ENCODE results near the gene RNU1-4. TPM values are rescaled to one million over a fixed set of nuclear protein-coding genes. Genes with fewer than 3 reads are reported as not detected.
"Not testable (repeated sequence)": the region's sequence is repeated elsewhere in the genome, so short reads cannot be mapped to it uniquely, and the experiment has no call there.

The RNU1-4 gene
- total RNA-seq, 1 experiment from 2014 or later, result under 0.01 TPM

DNA sequence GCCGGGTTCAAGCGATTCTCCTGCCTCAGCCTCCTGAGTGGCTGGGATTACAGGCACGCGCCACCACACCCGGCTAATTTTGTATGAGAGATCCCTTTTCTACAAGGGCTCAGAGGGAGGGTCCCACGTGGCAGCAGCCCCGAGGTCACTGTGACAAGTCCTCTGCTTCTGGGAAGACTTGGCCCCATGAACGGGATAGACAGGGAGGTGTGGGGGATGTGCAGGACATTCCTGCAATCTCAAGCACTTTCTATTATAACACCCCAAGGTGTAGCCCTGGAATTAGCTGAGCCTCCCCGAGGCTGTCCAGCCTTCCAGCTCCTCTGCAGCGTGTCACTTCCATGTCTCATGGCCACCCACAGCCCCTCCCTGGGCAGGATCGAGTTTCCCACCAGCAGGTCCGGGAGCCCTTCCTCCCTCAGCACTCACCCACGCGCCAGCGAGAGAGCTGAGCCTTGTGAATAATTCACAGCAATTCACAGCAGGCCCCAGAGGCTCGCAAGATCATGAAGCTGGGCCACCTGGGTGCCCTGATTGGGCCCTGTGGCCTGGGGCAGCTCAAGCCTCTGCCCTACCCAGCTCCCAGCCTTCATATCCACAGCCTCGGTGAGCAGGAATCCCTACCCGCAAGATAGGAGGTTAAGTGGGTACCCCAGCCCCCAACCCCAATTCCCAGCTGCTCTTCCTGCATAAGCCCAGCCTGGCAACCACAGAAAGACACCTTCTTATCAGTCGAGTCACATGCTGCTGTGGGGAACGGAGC lies 22.8 kb upstream of the RNU1-4 start:
- Histone ChIP-seq H3K4me1 (replicated peaks) (no peaks in the 10 kb centered on the region), H3K27me3 (replicated peaks) (peaks cover 16% of the 10 kb centered on the region), H3K4me3 (no peak overlapping the region), H3K9me3 (replicated peaks) (no peaks in the 10 kb centered on the region), H3K27ac (no peak overlapping the region), H3K36me3 (no peaks in the 10 kb centered on the region)
- peak in 1 of 2 experiments; percentile 63 for DNase-seq (ENCODE audit: low read depth in 1 of 2, low spot score in 2 of 2)

DNA sequence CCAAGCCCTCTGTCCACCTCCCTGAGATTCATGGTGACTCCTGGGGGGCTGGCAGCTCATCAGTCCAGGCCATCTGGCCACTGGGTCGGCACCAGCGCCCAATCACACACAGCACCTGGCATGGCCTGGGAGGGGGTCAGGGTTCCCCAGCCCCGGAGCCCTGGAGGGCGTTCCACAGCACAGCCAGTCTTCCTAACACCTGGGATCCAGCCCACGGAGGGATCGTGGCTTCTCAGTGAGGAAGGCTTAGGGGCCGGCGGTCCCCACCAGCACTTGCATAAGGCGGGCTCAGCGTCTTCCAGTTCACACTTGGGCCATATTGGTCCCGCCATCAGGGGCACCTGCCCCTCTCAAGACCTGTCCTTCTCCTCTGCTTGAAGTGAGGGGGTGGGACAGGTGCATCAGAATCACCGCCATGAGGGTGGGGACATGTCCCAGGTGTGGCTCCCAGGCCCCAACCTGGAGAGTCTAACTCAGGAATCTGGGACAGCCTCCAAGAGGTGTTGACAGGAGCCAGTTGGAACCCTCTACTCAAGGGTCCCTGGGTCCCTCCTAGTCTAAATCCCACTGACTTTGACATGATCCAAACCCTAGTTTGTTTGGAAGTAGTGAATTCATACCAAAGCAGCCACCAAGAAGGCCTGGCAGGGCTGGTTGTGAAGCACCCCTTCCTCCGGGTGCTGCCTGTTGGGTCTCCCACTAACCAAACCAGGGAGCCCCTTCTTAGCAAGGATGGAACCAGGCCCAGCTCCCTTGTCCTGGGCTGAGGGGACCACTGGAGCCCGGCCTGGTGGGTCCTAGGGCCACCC lies 22.0 kb upstream of the RNU1-4 start:
- not testable (repeated sequence) for H3K9me3 ChIP-seq (replicated peaks); H3K36me3 ChIP-seq; H3K4me3 ChIP-seq; H3K27ac ChIP-seq; H3K4me1 ChIP-seq (replicated peaks)
- peak in 1 of 2 experiments; percentile 67 for DNase-seq (ENCODE audit: low read depth in 1 of 2, low spot score in 2 of 2)
- peaks cover 16% of the 10 kb centered on the region for H3K27me3 ChIP-seq (replicated peaks)

DNA sequence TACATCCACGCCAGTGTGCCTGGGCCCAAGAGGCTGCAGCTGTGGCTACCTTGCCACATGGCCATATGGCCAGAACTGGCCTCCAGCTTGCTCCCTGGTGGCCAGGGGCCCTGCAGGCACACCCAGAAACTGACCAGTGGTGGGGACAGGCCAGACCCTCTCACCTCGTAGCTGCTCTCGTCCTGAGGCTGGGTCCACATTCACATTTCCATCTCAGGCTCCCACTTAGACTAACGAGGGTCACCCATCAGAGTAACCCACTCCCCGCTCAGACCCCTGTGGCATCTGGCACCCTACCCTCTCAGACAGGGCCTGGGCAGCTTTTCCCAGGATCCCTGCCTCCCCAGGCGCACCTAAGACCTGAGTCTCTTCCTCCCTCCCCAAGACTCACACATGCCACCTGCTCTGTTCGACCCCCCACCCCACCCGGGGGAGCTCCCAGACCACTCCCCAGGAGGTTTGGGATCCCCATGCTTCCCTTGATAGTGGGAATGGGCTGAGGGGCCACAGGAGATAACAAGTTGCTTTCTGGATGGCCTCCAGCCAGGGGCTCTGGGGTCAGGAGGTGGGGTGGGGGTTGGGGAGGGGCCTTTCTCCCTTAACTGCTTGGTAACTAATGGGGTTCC lies 21.3 kb upstream of the RNU1-4 start:
- Histone ChIP-seq H3K9me3 (replicated peaks) (no peaks in the 10 kb centered on the region), H3K4me3 (no peak overlapping the region), H3K27ac (no peak overlapping the region), H3K4me1 (replicated peaks) (no peaks in the 10 kb centered on the region), H3K27me3 (replicated peaks) (peaks cover 16% of the 10 kb centered on the region), H3K36me3 (no peaks in the 10 kb centered on the region)
- peak in 1 of 2 experiments; percentile 61 for DNase-seq (ENCODE audit: low read depth in 1 of 2, low spot score in 2 of 2)

DNA sequence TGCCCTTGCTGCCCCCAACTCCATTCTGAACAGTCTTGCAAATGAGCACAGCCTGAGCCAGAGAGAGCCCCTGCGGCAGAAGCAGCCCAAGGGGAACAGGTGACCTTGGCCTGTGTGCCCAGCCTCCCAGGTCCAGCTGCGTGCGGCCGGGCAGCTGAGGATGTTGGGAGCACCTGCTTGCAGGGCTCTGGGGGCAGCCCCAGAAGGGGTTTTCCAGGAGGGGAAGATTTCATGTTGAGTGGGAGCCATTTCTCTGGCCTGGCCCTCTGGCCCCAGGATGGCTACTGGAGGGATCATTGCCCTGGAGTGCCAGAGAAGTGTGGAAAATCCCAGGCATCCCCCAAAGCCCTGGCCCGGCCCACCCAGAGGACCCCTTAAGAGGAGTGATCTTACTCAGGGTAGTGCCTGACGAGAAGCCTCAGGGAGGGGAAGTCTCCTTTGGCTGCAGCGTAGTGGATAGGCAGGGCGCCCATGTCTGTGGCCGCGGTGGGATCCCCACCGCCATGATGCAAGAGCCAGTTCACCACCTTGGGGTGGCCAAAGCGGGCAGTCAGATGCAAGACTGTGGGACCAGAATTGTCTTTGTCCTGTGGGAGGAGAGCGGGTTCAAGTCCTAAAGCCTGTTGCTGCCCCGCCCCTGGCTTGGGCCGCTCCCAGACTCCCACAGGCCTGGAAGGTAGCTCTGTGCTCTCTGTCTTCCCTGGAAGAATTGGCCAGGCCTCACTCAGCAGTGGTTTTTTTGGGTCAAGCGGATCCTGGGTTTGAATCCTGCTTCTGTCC lies 20.6 kb upstream of the RNU1-4 start:
- Histone ChIP-seq H3K4me3 (no peak overlapping the region), H3K27me3 (replicated peaks) (peaks cover 22% of the 10 kb centered on the region), H3K9me3 (replicated peaks) (no peaks in the 10 kb centered on the region), H3K4me1 (replicated peaks) (no peaks in the 10 kb centered on the region), H3K27ac (no peak overlapping the region), H3K36me3 (no peaks in the 10 kb centered on the region)
- peak in 1 of 2 experiments; percentile 61 for DNase-seq (ENCODE audit: low read depth in 1 of 2, low spot score in 2 of 2)

DNA sequence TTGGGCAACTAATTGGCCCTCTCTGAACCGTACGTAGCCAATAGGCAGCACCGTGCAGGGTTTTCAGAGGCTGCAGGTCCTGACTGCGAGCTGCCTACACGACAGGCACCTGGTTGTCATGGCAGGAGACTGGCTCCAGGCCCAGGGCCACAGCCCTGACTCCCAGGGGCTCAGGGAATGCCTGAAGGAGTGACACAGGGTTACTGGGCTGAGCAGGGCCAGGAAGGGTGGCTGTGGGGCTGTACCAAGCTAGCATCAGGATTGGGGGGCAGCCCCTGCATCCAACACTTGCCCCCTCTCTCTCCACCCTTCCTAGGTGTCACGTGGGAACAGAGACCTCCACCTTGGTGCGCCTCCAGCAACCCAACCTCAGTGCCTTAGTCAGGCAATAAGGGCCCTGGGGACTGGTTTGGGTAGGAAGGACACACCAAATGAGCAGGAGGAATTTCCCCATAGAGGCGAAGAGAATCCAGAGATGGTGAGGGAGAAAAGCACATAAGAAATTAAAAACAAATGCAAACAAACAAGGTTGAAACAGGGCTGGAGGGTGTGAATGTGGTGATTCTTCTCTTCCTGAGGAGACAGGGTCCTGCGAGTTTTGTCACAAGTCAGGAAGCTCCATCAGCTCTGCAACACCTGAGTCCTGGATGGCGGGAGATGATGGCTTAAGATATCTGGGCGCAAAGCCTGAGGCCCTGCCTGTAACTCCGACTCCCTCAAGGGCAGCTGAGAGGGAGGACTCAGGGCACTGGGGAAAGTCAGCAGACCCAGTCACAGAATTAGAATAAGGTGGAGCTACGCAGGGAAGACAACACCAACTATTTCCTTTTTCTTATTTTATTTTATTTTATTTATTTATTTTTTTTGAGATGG lies 19.7 kb upstream of the RNU1-4 start:
- Histone ChIP-seq H3K27ac (no peak overlapping the region), H3K27me3 (replicated peaks) (peaks cover 28% of the 10 kb centered on the region), H3K4me1 (replicated peaks) (no peaks in the 10 kb centered on the region), H3K36me3 (no peaks in the 10 kb centered on the region), H3K9me3 (replicated peaks) (no peaks in the 10 kb centered on the region), H3K4me3 (no peak overlapping the region)
- DNase-seq (ENCODE audit: low read depth in 1 of 2, low spot score in 2 of 2), result peak in 1 of 2 experiments; percentile 51

DNA sequence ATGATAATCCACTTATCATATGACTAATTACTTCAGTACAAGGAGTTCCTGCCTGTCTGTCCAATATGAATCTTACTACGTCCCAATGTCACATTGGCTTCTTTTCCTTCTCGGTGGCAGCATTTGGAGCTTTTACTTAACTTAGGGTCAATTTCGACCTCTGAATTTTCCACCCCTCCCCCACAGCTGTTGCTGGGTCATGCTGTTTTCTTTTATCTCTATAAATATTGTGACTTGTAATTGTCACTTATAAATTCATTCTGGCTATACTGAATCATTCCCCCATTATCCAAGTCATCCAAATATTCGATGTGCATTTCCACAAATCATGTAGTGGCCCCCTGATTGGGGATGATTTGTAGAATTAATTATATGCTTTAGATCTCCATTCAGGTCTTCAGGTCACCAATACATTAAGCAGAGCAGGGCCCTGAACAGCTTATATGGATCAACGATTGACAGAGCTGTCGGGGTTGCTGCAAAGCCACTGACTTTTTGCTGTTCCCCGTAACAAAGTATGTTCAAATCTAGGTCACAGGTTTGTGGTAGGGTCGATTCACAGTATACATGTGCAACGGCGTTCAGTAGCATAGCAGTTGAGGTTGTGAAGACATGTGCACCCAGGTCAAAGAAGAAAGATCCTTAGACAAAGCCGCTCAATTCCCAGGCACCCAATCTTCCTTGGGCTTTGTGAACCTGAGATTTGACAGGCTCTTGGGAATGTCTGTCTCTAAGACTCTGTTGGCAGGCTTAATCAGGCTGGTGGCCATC lies 18.3 kb upstream of the RNU1-4 start:
- Histone ChIP-seq H3K4me3 (no peak overlapping the region), H3K9me3 (replicated peaks) (no peaks in the 10 kb centered on the region), H3K27me3 (replicated peaks) (peaks cover 27% of the 10 kb centered on the region), H3K36me3 (no peaks in the 10 kb centered on the region), H3K4me1 (replicated peaks) (no peaks in the 10 kb centered on the region), H3K27ac (no peak overlapping the region)
- peak in 1 of 2 experiments; percentile 46 for DNase-seq (ENCODE audit: low read depth in 1 of 2, low spot score in 2 of 2)

DNA sequence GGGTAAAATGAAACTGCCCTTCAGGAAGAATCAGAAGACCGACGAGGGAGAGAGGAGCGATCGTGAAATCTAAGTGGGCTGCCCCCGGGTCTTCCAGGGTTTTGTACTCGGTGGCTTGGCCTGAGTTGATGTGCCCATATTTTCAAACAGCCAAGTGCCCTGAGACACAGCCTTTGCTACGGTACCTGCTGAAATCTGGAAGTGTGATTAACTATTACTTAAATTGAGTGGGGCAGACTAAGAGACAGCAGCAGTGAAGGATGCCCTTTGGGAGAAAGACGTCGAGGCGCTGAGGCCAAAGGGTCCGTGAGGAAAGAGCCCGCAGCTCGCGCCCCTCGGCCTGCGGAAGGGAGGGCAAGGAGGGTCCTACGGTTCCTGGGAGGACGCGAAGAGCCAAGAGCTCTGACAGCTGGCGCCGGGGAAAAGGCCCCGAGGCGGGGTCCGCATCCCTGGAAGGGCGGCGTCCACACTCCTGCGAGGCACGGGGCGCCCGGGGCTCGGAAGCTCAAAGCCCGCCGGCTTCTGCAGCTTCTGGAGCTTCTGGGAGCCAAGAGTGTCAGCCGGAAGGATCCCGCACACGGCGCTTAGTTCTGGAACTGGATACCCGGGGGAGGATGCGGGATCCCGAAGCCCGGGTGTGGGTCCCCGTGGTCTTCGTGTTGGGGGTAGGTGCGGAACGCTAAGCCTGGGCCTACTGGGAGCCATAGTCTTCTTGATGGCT lies 15.4 kb upstream of the RNU1-4 start:
- no peak overlapping the region for H3K27ac ChIP-seq
- H3K36me3 ChIP-seq, result no peaks in the 10 kb centered on the region
- peaks cover 21% of the 10 kb centered on the region for H3K27me3 ChIP-seq (replicated peaks)
- no peak overlapping the region for H3K4me3 ChIP-seq
- DNase-seq (ENCODE audit: low read depth in 1 of 2, low spot score in 2 of 2), result peak in 1 of 2 experiments; percentile 65
- H3K4me1 ChIP-seq (replicated peaks), result no peaks in the 10 kb centered on the region
- H3K9me3 ChIP-seq (replicated peaks), result no peaks in the 10 kb centered on the region

DNA sequence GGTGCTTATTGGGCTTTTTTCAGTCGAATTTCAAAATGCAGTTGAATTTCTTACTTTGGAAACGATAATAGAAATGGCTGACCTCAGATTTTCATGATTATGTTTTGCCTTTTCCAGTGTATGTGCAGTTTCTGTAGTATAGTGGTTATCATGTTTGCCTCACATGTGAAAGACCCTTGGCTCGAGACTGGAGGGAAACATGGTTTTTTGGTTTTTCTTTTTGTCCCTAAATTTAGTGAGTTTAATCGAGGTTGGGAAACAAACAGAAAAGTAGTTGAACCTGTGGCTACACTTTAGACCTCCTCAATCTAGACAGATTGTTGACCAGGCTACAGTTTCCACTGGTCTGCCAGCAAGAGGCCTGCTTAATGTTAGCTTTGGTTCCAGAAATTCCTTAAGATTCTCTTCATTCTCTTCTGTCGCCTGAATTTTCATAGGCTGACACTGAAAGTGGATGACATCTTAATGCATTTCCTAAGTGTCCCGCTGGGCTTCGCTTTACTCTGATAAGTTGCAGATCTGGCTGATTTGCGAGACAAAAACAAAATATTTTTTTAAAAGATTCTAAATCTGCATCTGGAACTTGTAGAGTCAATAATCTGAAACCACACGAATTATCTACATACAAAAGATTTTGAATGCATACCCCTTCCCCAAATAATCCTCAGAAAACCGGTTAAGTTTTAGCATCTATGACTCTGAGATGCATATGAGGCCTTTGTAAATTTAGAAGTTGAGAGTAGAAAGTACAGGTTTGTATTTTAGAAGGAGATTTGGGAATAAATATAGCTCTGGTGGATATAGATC lies 14.7 kb upstream of the RNU1-4 start:
- not testable (repeated sequence) for H3K4me1 ChIP-seq (replicated peaks); DNase-seq (ENCODE audit: low read depth in 1 of 2, low spot score in 2 of 2); H3K9me3 ChIP-seq (replicated peaks); H3K36me3 ChIP-seq; H3K27ac ChIP-seq; H3K4me3 ChIP-seq
- peaks cover 21% of the 10 kb centered on the region for H3K27me3 ChIP-seq (replicated peaks)

DNA sequence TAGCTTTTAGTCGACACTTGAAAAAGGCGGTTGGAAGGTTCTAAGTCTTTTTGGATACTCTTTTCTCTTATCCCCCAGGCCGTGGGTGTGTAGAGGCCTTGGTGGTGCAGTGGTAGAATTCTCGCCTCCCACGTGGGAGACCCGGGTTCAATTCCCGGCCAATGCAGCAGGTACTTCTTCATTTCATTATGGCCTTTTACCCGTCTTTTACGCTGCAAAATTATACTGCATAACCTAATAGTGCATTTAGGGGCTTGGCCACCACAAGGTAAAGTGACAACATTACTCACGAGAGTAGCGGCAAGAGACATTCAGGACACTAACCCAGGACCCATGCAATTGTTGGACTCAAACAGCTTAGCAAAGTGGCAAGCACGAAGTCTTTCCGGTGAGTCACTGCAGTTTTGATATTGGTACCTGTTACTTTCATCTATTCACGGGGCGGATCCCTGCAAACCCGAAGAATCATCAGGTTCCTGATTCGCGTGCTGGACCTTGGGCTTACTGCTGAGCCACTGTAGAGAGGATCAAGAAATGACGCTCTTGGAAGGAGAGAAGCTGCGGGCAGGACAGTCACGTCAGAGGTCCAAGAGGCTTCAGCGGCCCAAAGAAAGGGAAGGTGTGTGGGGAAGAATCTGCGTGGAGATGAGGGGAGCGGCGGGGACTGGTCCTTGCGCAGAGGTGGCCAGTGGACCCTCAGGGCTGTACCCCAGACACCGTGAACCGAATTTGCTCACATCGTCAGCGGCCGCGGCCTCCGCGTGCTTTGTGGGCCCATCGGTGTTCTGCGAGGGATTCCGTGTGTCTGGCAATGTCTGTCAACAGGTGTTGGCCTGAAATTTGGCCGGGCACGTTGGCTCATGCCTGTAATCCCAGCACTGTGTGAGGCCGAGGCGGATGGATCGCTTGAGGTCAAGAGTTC lies 12.9 kb upstream of the RNU1-4 start:
- H3K9me3 ChIP-seq (replicated peaks), result no peaks in the 10 kb centered on the region
- H3K27ac ChIP-seq, result no peak overlapping the region
- no peaks in the 10 kb centered on the region for H3K36me3 ChIP-seq
- no peak overlapping the region for H3K4me3 ChIP-seq
- H3K4me1 ChIP-seq (replicated peaks), result no peaks in the 10 kb centered on the region
- peaks cover 18% of the 10 kb centered on the region for H3K27me3 ChIP-seq (replicated peaks)
- peak; percentile 65 to 70 for DNase-seq (ENCODE audit: low read depth in 1 of 2, low spot score in 2 of 2)

DNA sequence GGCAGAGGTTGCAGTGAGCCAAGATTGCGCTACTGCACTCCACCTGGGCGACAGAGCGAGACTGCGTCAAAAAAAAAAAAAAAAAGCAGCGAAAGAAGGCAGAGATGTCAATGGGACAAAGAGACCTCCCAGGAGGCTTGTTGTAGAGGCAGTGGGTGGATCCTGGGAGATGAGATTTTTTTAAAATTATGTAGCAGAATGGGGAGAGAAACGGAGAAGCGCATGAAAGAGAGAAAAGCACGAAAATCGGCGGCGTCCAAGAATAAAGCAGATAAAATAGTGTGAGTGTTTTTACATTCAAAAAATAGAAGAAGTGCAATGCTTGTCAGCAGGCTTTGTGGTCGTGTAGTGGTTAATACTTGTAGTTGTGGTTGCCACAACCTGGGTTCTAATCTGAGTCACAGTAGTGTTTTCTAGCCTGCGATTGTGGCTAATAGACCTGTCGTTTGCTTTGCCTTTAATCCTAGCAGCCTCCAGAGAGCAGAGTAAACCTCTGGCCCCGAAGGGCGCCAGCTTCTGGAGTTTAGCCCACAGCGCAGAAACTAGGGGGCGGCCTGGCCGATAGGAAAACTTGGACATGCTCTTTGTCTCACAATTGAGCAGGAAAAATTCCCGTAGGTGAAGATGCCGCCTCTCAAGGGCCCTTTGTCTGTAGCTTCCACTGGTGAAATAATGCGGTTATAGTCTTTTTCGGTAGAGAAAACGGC lies 11.9 kb upstream of the RNU1-4 start:
- H3K4me1 ChIP-seq (replicated peaks); H3K27ac ChIP-seq; H3K9me3 ChIP-seq (replicated peaks); H3K36me3 ChIP-seq; H3K4me3 ChIP-seq: not testable (repeated sequence)
- DNase-seq (ENCODE audit: low read depth in 1 of 2, low spot score in 2 of 2), result peak in 1 of 2 experiments; percentile 45
- peaks cover 18% of the 10 kb centered on the region for H3K27me3 ChIP-seq (replicated peaks)
